Transverse colon (tissue), 4 donors: ENCODE measurements around the gene PSKH1. TPM values are rescaled to one million over a fixed set of nuclear protein-coding genes. Genes with fewer than 3 reads are reported as not detected.
"Not testable (repeated sequence)": the region's sequence is repeated elsewhere in the genome, so short reads cannot be mapped to it uniquely, and the experiment has no call there.

ENCODE experiments used
- DNase-seq: peaks from one replicate; pipeline ENCODE4 v3.0.0-alpha.2; 2019
- H3K27ac ChIP-seq, 4 donors: fragments of 200-600 bp; sonication (generic); 2 replicates each; pipeline ENCODE4 v1.5.1; 2016 to 2018; ENCODE audit warnings: inconsistent platforms in 4 of 4
- H3K27me3 ChIP-seq: fragments of 200-600 bp; sonication (generic); 2 replicates; pipeline ENCODE4 v1.5.1; 2017; ENCODE audit warnings: inconsistent platforms
- H3K36me3 ChIP-seq, 4 donors: fragments of 200-600 bp; sonication (generic); 2 replicates each; pipeline ENCODE4 v1.5.1; 2017 to 2019; ENCODE audit warnings: inconsistent platforms in 4 of 4
- H3K4me1 ChIP-seq, 4 donors: fragments of 200-600 bp; sonication (generic); 2 replicates each; pipeline ENCODE4 v1.5.1; 2017 to 2020; ENCODE audit warnings: inconsistent platforms in 4 of 4
- H3K4me3 ChIP-seq, 4 donors: fragments of 200-600 bp; sonication (generic); 1 replicate in 1 of 4; 2 replicates in 3 of 4; pipeline versions ENCODE4 v1.5.1 to v1.6.1; 2017 to 2019; ENCODE audit warnings: inconsistent platforms in 4 of 4
- H3K9me3 ChIP-seq, 2 donors: fragments of 200-600 bp; sonication (generic); 2 replicates each; pipeline ENCODE4 v1.5.1; 2017 to 2019; ENCODE audit warnings: inconsistent platforms in 2 of 2
- EP300 ChIP-seq: sonication (generic); formaldehyde crosslinking; IDR thresholded peaks from one replicate; pipeline ENCODE4 v1.6.1; 2017; ENCODE audit warnings: antibody characterized with exemption, low read depth
- POLR2A ChIP-seq: fragments of 450-650 bp; IDR thresholded peaks from one replicate; pipeline ENCODE4 v1.6.1; 2016; ENCODE audit warnings: antibody characterized with exemption, mild to moderate bottlenecking, moderate library complexity
- POLR2AphosphoS5 ChIP-seq, 3 donors: sonication (generic); formaldehyde crosslinking; IDR thresholded peaks; one replicate each; pipeline ENCODE4 v1.6.1; 2016; ENCODE audit warnings: antibody characterized with exemption in 3 of 3
- WGBS, 2 donors: methylation state at CpG; one replicate each; pipeline ENCODE4 v1.1.5; 2018; ENCODE audit warnings: low coverage in 1 of 2; 5-methylcytosine and 5-hydroxymethylcytosine counted together
- in situ Hi-C, 4 donors: fragments of 200-750 bp; cut with MboI; loops; one replicate each; pipeline versions ENCODE4 v1.15.0 to v1.15.1; 2017; ENCODE audit warnings: low sequenced_read_pairs in 3 of 4, low pct_ligation_motif_present in 1 of 4, low pct_unique_long_range_greater_than_20kb in 1 of 4
- intact Hi-C: fragments of 100-400 bp; cut with DNase I; formaldehyde crosslinking; loops from one replicate; pipeline ENCODE4 v1.15.1; 2023; ENCODE audit warnings: low total_unique reads
- total RNA-seq, 4 donors: library from RNA; depleted of rRNA; stranded (reverse); fragments of >200 nt; gene quantifications; one replicate each; pipeline ENCODE4 v1.1.0, GENCODE V29; 2016
- TF ChIP-seq, protein P1 (sequence below), 5 experiments: fragments of 200-600 bp in 3 of 5; fragments of 450-650 bp in 2 of 5; sonication (generic) in 3 of 5; IDR thresholded peaks; 1 replicate in 2 of 5; 2 replicates in 3 of 5; pipeline ENCODE4 v1.5.1; 2016 to 2017; ENCODE audit warnings: antibody characterized with exemption in 5 of 5, inconsistent platforms in 3 of 5, mild to moderate bottlenecking in 2 of 5, moderate library complexity in 1 of 5

Gene PSKH1
- total RNA-seq, 4 donors from 2014 or later = 24.1 to 132 (median 56.2) TPM

DNA sequence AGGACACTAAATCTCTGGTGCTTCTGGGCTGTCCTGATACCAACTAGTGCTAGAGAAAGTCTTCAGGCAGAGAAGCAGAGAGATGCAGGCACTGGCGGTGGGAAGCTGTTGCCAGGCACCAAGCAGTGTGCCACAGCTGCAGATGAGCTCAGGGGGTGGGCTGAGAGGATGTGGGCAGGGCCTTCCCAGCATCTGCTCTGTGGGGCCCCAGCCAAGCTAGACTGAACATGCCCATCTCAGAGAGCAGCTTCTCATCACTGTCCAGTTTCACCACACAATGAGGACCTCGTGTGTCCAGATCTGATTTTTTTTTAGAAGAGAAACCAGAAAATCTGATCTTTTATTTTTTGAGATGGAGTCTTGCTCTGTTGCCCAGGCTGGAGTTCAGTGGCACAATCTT, 17.1 kb downstream of the PSKH1 start:
- peaks cover 0 to 5% (median 0%) of the 10 kb centered on the region in 4 donors for H3K36me3 ChIP-seq
- in situ Hi-C loops = no loop called here
- WGBS, 2 donors = 63% methylated on average over 2 of the region's 2 CpGs; no CpG with 5 or more reads in 1 of the 2 donors

DNA sequence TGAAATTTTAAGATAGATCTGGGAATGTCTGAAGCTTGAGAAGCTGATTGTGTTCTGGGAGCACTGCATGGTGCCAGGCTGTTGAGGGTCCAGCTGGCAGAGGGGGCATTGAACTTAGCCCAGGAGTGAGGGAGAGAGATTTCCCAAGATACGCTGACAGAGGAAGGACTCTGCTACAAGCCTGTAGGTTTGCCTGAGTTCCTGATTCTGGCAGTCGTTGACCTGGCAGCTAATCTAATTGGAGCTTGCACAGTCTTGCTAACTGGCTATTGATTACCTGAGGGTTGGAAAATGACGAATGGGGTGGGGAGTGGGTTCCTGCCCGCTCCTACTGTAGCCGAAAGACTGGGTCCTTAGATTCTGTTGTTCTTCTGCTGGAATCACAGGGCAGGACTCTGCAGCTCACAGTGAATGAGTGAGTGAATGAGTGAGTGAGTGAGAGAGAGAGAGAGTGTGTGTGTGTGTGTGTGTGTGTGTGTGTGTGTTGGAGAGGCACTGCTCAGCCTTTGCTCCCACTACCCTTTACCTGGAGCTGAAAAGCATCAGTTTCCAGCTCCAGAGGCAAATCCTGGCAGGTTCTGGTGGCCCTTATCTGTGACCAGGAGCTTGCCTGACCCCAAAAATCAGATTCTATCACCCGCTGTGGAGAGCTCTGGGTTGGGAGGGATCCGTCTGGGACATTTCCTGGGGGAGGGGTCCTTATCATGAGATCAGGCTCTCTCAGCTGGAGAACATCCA, 21.9 kb downstream of the PSKH1 start:
- TF ChIP-seq POLR2AphosphoS5 (IDR thresholded peaks at IDR 0.05) (no peak), EP300 (no peak), POLR2A (no peak)
- TF ChIP-seq, protein P1, sequence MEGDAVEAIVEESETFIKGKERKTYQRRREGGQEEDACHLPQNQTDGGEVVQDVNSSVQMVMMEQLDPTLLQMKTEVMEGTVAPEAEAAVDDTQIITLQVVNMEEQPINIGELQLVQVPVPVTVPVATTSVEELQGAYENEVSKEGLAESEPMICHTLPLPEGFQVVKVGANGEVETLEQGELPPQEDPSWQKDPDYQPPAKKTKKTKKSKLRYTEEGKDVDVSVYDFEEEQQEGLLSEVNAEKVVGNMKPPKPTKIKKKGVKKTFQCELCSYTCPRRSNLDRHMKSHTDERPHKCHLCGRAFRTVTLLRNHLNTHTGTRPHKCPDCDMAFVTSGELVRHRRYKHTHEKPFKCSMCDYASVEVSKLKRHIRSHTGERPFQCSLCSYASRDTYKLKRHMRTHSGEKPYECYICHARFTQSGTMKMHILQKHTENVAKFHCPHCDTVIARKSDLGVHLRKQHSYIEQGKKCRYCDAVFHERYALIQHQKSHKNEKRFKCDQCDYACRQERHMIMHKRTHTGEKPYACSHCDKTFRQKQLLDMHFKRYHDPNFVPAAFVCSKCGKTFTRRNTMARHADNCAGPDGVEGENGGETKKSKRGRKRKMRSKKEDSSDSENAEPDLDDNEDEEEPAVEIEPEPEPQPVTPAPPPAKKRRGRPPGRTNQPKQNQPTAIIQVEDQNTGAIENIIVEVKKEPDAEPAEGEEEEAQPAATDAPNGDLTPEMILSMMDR (IDR thresholded peaks at IDR 0.05) = no peak
- no peaks in the 10 kb centered on the region for H3K9me3 ChIP-seq
- no peak for DNase-seq
- intact Hi-C loops = no loop called here
- in situ Hi-C loops = no loop called here
- no peak overlapping the region for H3K27ac ChIP-seq
- WGBS, 2 donors = 84 to 100% methylated on average over 3 to 7 of the region's 7 CpGs
- H3K36me3 ChIP-seq = peaks cover 0 to 4% (median 0%) of the 10 kb centered on the region in 4 donors
- no peak overlapping the region for H3K4me3 ChIP-seq
- no peaks in the 10 kb centered on the region for H3K27me3 ChIP-seq
- peaks cover 6 to 31% (median 14%) of the 10 kb centered on the region in 4 donors for H3K4me1 ChIP-seq

More for the DNA sequence above, 17.1 kb downstream of the PSKH1 start:
- intact Hi-C loops = no loop called here
- DNase-seq = no peak
- no peaks in the 10 kb centered on the region for H3K27me3 ChIP-seq
- H3K4me3 ChIP-seq = no peak overlapping the region
- no peaks in the 10 kb centered on the region for H3K9me3 ChIP-seq
- no peak overlapping the region for H3K27ac ChIP-seq
- H3K4me1 ChIP-seq = peaks cover 0 to 1% (median 0%) of the 10 kb centered on the region in 4 donors
- no peak for TF ChIP-seq POLR2AphosphoS5 (IDR thresholded peaks at IDR 0.05)
- no peak for TF ChIP-seq EP300
- TF ChIP-seq, protein P1 (IDR thresholded peaks at IDR 0.05) = no peak
- no peak for TF ChIP-seq POLR2A

DNA sequence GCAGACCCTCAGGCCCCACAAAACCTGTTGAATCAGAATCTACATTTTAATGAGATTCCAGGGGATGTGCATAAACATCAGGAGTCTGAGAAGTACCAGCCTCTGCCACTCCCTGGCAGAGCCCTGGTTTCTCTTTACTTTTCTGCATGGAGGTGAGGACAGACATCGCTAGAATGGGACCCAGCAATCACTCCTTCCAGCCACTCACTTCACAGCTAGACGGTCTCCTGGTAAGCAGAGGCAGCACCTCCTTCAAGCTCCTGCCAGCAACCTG, 22.4 kb downstream of the PSKH1 start:
- DNase-seq, H3K27me3 ChIP-seq, H3K36me3 ChIP-seq, intact Hi-C loops, H3K27ac ChIP-seq, in situ Hi-C loops, H3K4me3 ChIP-seq, H3K9me3 ChIP-seq: not testable (repeated sequence)
- 95% methylated on average over 2 of the region's 2 CpGs; no CpG with 5 or more reads in 1 of the 2 donors for WGBS, 2 donors
- peaks cover 6 to 31% (median 14%) of the 10 kb centered on the region in 4 donors for H3K4me1 ChIP-seq

DNA sequence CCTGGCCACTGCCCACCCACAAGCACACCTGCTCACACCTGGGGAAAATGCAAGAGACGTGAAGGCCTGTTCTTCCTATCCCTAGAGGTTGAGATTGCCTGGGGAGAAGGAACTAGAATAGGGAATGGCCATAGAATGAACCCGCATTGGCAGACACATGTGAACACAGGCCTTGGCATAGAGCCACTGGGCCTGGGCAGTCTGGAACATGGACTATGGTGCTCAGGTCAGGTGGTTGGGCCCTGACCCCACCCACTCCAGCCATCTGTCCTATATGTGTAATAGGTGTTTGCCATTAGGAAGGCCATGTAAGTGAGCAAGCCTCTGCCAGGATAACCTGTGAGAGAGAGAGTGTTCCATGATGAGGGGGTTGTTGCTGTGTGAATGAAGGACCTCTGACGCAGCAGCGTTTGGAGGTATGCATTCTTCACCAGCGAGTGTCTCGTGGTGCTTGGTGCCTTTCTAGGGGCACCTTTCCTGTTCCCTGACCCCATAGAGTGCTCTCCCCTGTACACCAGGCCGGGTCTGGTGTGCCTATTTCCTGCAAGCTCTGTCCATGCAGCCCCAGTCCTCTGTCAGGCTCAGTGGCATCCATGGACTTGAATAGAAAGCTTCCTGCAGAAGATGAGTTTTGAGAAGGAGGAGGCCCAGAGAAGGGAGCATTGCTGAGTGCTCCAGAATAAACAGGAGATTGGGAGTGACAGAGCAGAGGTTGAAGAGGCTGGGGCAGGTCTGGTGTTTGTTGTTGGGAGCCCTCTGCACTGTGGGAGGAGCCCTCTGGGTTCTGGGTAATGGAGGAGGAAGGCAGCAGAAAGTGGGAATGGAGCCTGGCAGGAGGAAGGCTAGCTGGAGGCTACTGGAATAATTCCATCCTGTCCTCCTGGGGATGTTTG, 23.0 kb downstream of the PSKH1 start:
- in situ Hi-C loops (no loop called here), intact Hi-C loops (no loop called here)
- Histone ChIP-seq H3K36me3 (no peaks in the 10 kb centered on the region), H3K4me1 (peaks cover 6 to 31% (median 14%) of the 10 kb centered on the region in 4 donors), H3K27me3 (no peaks in the 10 kb centered on the region), H3K27ac (no peak overlapping the region), H3K9me3 (no peaks in the 10 kb centered on the region), H3K4me3 (no peak overlapping the region)
- peak; percentile 52 for DNase-seq
- WGBS, 2 donors = 84% methylated on average over 7 of the region's 7 CpGs; no CpG with 5 or more reads in 1 of the 2 donors
- TF ChIP-seq EP300 (no peak), POLR2A (no peak), POLR2AphosphoS5 (IDR thresholded peaks at IDR 0.05) (no peak)
- TF ChIP-seq, protein P1 (IDR thresholded peaks at IDR 0.05) = no peak
